Tibial nerve (tissue), 4 donors: Measurements from ENCODE around the gene PRMT3. TPM values are rescaled to one million over a fixed set of nuclear protein-coding genes. Genes with fewer than 3 reads are reported as not detected.

Experiments
- DNase-seq, 2 donors: peaks; one replicate each; pipeline ENCODE4 v3.0.0-alpha.2; 2019; ENCODE audit warnings: low spot score in 2 of 2
- H3K27ac ChIP-seq, 4 donors: fragments of 200-600 bp; sonication (generic) in 3 of 4; one replicate each; pipeline ENCODE4 v1.5.1; 2017 to 2019; ENCODE audit warnings: mild to moderate bottlenecking in 1 of 4
- H3K27me3 ChIP-seq, 2 donors: fragments of 200-600 bp; sonication (generic) in 1 of 2; one replicate each; pipeline versions ENCODE4 v1.5.1 to v1.6.0; 2017 to 2019
- H3K36me3 ChIP-seq, 3 donors: fragments of 200-600 bp; sonication (generic); one replicate each; pipeline ENCODE4 v1.5.1; 2018 to 2019
- H3K4me1 ChIP-seq, 4 donors: fragments of 200-600 bp; sonication (generic) in 3 of 4; one replicate each; pipeline ENCODE4 v1.5.1; 2017 to 2019
- H3K4me3 ChIP-seq, 4 donors: fragments of 200-600 bp; sonication (generic) in 3 of 4; one replicate each; pipeline ENCODE4 v1.5.1; 2017 to 2019; ENCODE audit warnings: mild to moderate bottlenecking in 1 of 4, moderate library complexity in 1 of 4
- H3K9me3 ChIP-seq, 4 donors: fragments of 200-600 bp; sonication (generic) in 3 of 4; one replicate each; pipeline ENCODE4 v1.5.1; 2017 to 2019
- CTCF ChIP-seq, 5 experiments: fragments of 200-600 bp in 3 of 5; fragments of 450-650 bp in 2 of 5; sonication (generic) in 3 of 5; IDR thresholded peaks; one replicate each; pipeline ENCODE4 v1.5.1; 2016 to 2019; ENCODE audit warnings: antibody characterized with exemption in 5 of 5, mild to moderate bottlenecking in 3 of 5, moderate library complexity in 2 of 5
- EP300 ChIP-seq, 2 donors: sonication (generic); formaldehyde crosslinking; IDR thresholded peaks; one replicate each; pipeline ENCODE4 v1.6.1; 2017; ENCODE audit warnings: antibody characterized with exemption in 2 of 2, mild to moderate bottlenecking in 1 of 2
- POLR2A ChIP-seq, 2 donors: fragments of 450-650 bp; IDR thresholded peaks; one replicate each; pipeline ENCODE4 v1.6.1; 2017; ENCODE audit warnings: antibody characterized with exemption in 2 of 2, mild to moderate bottlenecking in 2 of 2, moderate library complexity in 2 of 2
- WGBS, 2 donors: methylation state at CpG; one replicate each; pipeline ENCODE4 v1.1.5; 2018; 5-methylcytosine and 5-hydroxymethylcytosine counted together
- total RNA-seq, 4 donors: library from RNA; depleted of rRNA; stranded (reverse); fragments of >200 nt; gene quantifications; one replicate each; pipeline ENCODE4 v1.1.0, GENCODE V29; 2016

Gene PRMT3
- total RNA-seq, 4 donors from 2014 or later = 17.8 to 29.4 (median 22.1) TPM

GRCh38 chr11:20558741-20559140 lies 171.2 kb downstream of the PRMT3 start:
- no peaks in the 10 kb centered on the region for H3K27me3 ChIP-seq
- no peak for DNase-seq
- H3K36me3 ChIP-seq = no peaks in the 10 kb centered on the region
- no peaks in the 10 kb centered on the region for H3K4me1 ChIP-seq
- 79 to 90% methylated on average over 4 of the region's 4 CpGs for WGBS, 2 donors
- peaks cover 0 to 6% (median 0%) of the 10 kb centered on the region in 4 donors for H3K9me3 ChIP-seq
- TF ChIP-seq EP300 (IDR thresholded peaks at IDR 0.05) (no peak), CTCF (IDR thresholded peaks at IDR 0.05) (no peak), POLR2A (IDR thresholded peaks at IDR 0.05) (no peak)
- no peak overlapping the region for H3K4me3 ChIP-seq
- no peak overlapping the region for H3K27ac ChIP-seq

Other genes with a start within 250 kb of the PRMT3 start
- not detected for gene DBX1, start 227.2 kb upstream of the PRMT3 start, total RNA-seq
- 10 to 100 TPM; 19.3 to 37.1 (median 28.5) TPM for gene HTATIP2, start 24.0 kb upstream of the PRMT3 start, total RNA-seq
- not detected for gene SLC6A5, start 211.9 kb downstream of the PRMT3 start, total RNA-seq